HG02884 (cell line): ENCODE results near the gene SLC23A3.
A peak's percentile ranks its signal among the peaks of the same experiment; 100 is the strongest.
"Not testable (repeated sequence)": the region's sequence is repeated elsewhere in the genome, so short reads cannot be mapped to it uniquely, and the experiment has no call there.

Source experiments
- ATAC-seq: cut with Tn5 transposase; IDR thresholded peaks from one replicate; pipeline ENCODE4 v1.9.1; 2021; ENCODE audit warnings: mild to moderate bottlenecking, moderate library complexity; ENCODE audit not compliant: unreplicated experiment

The SLC23A3 gene

DNA sequence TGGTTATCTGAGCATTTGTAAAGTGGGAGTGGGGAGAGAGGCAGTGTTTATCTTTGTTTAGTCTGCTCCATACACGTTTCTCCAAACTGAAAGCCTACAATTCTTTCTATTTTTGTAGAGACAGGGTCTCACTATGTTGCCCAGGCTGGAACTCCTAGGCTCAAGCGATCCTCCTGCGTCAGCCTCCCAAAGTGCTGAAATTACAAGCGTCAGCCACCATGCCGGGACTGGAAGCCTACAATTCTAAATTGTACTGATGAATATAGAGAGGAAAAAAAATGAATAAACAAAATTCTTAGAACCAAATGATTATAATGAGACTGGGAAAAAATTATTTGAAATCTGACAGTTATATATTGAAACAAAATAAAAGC is 35.3 kb upstream of the SLC23A3 start:
- ATAC-seq, result no peak

DNA sequence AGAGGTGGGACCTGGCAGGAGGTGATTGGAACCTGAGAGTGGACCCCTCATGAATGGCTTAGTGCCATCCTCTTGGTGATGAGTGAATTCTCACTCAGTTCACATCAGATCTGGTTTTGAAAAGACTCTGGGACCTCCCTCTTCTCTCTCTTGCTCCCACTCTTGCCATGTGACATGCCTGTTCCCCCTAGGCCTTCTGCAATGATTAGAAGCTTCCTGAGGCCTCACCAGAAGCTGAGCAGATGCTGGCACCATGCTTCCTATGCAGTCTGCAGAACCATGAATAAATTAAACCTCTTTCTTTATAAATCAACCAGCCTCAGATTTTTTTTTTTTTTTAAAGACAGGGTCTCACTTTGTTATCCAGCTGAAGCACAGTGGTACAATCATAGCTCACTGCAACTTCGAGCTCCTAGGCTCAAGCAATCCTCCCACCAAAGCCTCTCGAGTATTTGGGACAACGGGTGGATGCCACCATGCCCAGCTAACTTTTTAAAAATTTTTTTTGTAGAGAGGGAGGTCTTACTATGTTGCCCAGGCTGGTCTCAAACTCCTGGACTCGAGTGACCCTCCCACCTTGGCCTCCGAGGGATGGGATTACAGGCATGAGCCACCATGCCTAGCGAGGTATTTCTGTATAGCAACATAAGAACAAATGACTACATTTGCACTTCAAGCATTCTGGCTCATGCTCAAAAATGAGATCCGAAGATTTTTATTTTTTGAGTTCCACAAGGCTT is 34.8 kb upstream of the SLC23A3 start:
- ATAC-seq, result no peak

DNA sequence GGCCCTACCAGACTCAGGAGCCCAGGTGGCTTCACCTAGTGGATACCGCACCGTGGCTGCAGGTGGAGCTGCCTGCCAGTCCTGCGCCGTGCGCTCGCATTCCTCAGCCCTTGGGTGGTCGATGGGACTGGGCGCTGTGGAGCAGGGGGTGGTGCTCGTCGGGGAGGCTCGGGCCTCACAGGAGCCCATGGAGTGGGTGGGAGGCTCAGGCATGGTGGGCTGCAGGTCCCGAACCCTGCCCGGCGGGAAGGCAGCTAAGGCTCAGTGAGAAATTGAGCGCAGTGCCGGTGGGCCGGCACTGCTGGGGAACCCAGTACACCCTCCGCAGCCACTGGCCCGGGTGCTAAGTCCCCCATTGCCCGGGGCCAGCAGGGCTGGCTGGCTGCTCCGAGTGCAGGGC is 31.5 kb upstream of the SLC23A3 start:
- not testable (repeated sequence) for ATAC-seq

DNA sequence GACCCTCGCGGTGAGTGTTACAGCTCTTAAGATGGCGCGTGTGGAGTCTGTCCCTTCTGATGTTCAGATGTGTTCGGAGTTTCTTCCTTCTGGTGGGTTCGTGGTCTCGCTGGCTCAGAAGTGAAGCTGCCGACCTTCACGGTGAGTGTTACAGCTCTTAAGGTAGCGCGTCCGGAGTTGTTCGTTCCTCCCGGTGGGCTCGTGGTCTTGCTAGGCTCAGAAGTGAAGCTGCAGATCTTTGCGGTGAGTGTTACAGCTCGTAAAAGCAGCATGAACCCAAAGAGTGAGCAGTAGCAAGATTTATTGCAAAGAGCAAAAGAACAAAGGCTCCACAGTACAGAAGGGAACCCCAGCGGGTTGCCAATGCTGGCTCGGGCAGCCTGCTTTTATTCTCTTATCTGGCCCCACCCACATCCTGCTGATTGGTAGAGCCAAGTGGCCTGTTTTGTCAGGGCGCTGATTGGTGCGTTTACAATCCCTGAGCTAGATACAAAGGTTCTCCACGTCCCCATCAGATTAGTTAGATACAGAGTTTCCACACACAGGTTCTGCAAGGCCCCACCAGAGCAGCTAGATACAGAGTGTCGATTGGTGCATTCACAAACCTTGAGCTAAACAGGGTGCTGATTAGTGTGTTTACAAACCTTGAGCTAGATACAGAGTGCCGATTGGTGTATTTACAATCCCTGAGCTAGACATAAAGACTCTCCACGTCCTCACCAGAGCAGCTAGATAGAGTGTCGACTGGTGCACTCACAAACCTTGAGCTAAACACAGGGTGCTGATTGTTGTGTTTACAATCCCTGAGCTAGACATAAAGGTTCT is 30.9 kb upstream of the SLC23A3 start:
- not testable (repeated sequence) for ATAC-seq

DNA sequence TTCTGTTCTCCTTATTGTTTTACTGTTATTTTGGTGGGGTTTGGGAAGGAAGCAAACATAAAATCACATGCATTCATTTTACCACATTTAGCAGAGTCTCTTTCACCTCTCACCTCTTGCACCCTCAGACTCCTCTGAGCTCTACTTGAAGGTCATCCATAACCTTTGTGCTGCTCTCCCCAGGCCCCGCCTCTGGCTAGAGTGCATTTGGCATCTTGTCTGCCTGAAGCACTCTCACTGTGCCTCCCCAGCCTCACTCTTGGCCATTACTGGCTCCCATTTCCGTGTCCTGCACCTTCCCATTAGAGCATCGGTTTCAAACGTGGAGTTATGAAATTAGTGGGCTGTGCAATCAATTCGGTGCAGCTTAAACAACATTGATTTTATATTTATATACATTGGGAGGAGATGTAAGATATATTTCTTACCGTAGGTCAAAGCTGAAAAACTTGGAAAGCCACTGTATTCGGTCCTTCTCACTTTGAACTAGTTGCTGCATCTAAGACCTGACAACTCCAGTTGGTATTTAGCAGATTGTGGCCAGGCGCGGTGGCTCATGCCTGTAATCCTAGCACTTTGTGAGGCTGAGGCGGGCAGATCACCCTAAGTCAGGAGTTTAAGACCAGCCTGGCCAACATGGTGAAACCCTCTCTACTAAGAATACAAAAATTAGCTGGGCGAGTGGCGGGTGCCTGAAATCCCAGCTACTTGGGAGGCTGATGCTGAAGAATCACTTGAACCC is 29.8 kb upstream of the SLC23A3 start:
- no peak for ATAC-seq

DNA sequence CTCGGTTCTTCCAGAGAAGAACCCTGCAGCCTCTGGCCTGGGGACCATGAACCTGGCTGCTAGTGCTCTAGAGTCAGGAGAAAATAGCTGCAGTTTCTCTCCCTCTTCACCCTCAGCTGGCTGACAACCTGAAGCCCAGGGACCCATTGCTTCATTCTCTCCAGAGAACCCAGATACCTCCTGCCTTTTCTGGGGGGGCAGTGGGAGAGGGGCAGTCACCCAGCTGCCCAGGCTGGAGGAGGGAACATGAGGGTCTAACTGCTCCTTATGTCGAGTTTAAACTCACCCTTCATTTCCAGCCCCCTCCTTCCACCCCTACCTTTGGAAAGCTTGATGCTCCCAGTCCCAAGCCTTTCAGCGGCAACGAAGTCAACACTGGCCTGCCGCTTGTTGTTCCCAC is 29.1 kb upstream of the SLC23A3 start:
- ATAC-seq, result no peak

DNA sequence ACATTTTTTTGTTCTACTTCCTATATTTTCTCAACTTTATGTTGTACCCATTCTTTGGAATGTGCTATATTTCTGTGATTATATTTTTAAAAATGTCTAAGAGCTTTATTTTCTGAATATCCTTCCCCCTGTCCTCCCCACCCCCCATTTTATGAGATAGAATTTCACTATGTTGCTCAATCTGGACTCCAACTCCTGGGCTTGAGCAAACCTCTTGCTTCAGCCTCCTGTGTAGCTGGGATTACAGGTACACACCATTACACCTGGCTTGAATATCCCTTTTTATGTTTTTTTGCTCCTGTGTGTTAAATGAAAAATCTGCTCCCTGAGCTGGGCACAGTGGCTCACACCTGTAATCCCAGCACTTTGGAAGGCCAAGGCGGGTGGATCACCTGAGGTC is 27.6 kb upstream of the SLC23A3 start:
- ATAC-seq, result no peak

DNA sequence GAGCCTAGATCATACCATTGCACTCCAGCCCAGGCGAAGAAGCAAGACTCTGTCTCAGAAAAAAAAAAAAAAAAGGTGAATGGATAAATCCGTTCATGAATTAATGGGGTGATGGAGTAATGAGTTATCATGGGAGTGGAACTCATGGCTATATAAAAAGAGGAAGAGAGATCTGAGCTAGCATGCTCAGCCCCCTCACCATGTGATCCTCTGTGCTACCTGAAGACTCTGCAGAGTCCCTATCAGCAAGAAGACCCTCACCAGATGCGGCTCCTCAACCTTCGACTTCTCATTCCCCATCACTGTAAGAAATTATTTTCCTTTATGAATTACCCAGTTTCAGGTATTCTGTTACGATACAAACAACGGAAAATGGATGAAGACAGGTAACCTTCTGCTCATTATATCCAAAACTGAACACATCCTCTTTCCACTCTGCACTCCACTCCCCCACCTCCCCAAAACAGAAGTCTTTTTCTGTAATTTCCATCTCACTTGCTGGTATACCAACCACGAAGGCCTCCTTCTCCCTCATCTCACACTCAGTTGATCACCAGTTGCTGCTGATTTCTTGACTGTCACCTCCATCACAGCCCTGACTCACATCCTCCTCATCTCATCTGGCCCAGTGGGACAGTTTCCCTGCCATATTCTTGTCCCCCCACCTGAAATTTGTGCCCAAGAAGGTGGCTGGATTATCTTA is 17.1 kb upstream of the SLC23A3 start:
- ATAC-seq, result no peak

DNA sequence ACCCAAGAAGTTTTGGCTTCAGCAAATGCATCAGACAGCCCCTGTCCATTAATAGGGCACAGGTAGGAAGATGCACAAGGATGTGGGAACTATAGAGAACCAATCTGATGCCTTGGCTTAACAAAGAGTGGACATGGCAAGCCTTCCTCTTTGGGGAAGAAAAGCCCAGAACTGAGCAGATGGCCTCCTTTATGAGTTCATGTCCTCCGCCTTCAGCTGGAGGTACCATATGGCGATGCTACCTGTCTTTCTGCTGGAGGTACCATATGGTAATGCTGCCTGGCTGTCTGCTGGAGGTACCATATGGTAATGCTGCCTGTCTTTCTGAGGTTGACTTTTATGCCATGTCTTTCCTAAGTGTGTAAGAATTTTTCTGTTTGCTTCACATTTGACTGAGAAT is 14.3 kb upstream of the SLC23A3 start:
- ATAC-seq, result no peak

DNA sequence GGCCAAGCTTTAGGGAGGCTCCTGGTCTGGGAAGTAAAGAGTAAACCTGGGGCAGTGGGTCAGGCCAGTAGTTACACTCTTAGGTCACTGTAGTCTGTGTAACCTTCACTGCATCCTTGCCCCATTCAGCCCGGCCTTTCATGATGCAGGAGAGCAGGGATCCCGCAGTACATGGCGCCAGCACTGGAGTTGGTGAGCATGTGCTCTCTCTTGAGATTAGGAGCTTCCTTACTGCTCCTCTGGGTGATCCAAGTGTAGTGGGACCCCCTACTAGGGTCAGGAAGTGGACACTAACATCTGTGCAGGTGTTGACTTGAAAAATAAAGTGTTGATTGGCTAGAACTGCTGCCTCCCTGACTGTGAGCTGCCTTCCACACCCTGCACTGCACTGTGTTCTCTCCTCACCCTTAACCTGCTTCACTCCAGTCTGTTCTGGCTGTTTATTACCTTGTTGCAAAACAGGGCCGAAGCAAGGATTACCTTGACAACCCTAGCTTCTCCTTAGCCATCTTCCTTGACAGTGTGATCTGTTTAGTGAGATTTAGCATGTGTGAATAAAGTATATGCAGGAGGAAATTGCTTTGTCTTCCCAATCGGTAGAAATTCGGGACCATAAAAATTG is 13.4 kb upstream of the SLC23A3 start:
- no peak for ATAC-seq

DNA sequence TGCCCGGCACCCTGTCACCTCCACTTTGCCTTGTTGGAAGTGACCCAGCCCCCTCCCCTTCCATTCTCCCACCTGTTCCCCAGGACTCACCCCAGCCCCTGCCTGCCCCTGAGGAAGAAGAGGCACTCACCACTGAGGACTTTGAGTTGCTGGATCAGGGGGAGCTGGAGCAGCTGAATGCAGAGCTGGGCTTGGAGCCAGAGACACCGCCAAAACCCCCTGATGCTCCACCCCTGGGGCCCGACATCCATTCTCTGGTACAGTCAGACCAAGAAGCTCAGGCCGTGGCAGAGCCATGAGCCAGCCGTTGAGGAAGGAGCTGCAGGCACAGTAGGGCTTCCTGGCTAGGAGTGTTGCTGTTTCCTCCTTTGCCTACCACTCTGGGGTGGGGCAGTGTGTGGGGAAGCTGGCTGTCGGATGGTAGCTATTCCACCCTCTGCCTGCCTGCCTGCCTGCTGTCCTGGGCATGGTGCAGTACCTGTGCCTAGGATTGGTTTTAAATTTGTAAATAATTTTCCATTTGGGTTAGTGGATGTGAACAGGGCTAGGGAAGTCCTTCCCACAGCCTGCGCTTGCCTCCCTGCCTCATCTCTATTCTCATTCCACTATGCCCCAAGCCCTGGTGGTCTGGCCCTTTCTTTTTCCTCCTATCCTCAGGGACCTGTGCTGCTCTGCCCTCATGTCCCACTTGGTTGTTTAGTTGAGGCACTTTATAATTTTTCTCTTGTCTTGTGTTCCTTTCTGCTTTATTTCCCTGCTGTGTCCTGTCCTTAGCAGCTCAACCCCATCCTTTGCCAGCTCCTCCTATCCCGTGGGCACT is 12.7 kb upstream of the SLC23A3 start:
- no peak for ATAC-seq

DNA sequence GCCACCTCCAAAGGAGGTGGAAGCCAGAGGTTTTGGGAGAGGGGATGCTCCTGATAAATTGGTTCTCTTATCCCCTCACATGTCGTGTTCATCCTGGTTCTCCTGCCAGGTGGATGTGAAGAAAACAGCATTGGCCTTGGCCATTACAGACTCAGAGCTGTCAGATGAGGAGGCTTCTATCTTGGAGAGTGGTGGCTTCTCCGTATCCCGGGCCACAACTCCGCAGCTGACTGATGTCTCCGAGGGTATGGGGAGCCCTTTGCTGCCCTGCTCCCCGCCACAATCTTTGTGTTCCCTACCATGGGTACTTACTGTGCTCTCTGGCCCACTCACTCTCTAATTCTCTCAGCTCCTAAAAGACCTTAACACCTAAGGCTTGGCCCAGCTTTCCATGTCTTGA is 11.7 kb upstream of the SLC23A3 start:
- no peak for ATAC-seq

DNA sequence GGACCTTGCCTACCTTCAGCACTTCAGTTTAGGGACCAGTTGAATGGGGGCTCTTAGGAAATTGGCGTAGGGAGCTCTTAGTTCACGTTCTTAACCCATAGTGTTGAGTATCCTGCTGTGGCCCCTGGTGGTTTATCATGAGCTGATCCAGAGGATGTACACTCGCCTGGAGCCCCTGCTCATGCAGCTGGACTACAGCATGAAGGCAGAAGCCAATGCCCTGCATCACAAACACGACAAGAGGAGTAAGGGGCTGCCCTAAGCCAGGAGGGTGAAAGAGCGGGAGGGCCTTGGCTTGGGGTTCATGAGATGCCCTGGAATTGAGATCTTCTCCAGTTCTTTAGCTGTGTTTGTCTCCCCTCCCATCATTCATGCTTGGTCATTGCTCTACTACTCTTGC is 11.1 kb upstream of the SLC23A3 start:
- ATAC-seq, result no peak

DNA sequence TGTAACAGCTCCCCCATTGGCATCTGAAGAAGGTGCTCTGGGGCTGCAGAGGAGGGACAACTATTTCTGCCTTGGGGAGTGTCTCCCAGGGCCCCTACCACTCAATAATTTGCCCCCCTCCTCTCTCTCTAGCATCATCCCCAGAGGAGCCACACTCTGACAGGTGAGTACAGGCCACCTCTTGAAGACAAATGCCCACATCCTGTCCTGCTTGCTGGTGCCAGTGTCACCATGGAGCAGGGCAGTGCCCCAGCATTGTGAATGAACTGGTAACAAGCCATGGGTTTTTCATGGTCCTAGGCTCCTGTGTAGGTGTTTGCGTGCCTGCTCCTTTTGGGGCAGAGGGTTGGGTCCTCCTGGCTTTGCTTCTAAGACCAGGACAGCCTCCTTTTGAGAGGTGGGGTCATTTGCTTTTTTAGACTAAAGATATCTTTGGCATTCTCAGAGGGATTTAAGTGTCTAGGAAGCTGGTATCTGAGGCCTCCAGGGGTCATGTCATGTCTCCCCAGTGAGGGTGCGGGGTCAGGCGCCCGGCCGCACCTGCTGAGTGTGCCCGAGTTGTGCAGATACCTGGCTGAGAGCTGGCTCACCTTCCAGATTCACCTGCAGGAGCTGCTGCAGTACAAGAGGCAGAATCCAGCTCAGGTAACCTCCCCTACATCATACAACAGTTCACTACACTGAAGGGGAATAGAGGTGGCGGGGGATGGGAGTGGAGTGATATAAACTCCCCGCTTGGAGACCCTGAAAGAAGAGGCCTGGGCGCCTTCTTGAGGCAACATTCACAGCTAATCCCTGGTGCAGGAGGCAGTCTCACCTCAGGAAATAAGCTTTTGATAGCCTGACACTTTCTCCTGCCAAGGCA is 10.0 kb upstream of the SLC23A3 start:
- ATAC-seq, result no peak

DNA sequence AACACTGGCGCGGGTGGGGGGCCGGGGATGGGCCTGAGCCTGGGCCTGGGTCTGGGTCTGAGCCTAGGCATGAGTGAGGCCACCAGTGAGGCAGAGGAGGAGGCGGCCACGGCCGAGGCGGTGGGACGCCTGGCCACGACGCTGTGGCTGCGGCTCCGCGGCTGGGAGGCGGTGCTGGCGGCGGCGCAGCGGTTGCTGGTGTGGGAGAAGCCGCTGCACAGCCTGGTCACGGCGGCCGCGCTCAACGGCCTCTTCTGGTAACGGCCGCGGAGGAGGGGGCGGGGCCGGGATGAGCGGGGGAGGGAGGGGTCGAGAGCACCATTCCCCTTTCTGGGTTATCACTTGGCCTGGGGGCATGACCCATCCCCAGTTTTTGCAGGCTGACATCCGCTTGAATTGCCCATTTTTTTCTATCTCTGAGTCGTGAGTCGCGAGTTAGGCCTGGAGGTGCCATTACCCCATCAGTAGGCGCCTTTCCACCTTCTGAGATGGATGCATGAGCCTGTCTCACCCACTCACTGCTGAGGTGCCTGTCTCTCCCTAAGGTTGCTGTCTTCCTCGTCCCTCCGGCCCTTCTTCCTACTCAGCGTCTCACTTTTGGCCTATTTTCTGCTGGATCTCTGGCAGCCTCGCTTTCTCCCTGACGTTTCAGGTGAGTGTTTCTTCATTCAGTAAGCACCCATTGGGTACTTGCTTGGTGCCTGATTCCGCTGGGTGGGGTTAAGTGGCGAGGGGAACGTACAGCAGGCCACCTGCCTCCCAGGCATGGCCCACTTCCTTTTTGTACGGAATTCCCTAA is 8.7 kb upstream of the SLC23A3 start:
- peak; percentile 19 for ATAC-seq

DNA sequence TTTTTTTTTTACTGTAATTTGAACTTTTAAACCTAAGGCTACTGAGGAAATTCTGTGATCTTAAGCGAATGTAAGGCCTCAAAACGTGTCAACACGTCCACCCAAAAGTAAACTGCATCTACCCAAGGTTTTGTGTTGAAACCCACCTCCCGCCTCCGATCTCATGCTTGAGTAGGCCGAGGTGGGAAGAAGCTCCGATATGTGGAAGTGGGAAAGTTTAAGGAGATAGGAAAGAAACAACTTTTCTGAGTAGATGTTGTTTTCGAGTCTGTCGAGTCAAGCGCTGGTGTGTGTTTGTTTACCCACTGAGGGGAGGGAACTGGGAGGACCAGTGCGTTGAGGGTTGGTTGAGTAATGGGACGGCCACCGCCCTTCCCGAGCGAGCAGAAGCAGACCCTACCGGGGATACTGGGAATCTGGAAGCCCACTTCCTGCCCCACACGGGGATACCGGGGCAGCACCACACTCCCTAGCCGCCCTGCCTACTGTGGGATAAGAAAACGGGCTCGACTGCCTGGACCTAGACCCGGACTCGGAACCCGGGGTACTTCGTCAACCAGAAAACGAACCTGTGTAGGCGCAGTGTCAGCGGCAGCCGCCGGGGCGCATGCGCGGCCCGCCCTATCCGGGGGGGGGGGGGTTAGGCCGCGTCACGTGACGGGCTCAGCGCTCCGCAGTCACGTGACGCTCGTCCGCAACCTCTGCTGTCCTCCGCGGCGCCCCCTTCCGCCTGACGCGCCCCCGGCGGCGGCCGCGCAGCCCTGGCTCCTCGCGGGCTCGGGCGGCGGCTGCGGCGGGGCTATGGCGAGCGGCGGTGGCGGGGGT is 7.9 kb upstream of the SLC23A3 start, which contains the start of gene RETREG2:
Gene RETREG2, plus strand, starts transcription at position 724 of the 825 bp plus-strand sequence. Its CDS starts 78 bp downstream, at position 802.
- peak; percentile 36 for ATAC-seq
